GM12872 (cell line): ENCODE data around the gene SLC7A6.

Experiments
- CTCF ChIP-seq: IDR thresholded peaks from 3 replicates; pipeline ENCODE4 v1.5.1; 2011; ENCODE audit warnings: low read depth, mild to moderate bottlenecking, low read length, moderate library complexity; ENCODE audit not compliant: insufficient read depth

The SLC7A6 gene

GRCh38 chr16:68324780-68325357, 60.5 kb downstream of the SLC7A6 start:
- TF ChIP-seq CTCF: no peak

DNA sequence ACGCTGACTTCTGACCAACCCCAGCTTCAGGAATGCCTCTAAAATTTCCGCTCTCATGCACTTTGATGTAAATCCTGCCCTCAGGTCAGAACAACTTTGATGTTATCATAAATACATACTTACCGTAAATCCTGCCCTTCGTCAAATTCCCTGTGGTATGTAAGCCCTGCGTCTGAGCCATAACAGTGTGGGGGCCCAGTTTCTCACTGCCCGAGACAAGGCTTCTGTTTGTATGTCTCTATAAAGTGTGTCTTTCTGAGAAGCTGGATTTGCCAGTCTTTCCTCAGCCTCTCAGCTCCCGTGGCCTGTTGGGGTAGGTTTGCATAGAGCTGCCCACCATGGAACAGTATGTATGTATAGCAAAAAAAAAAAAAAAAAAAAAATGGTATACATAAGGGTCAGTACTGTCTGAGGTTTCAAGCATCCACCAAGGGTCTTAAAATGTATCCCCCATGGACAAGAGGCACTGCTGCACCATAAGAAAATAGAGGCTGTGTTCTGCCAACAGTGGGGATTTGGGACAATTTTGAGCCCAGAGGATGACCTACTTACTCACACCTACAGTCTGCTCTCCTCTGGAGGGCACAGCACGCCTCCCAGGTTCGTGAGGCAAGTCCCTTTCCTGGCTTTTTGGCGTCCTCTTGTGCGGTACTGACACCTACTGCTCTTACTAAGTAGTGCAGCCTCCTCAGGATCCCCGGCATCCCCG, 64.0 kb downstream of the SLC7A6 start:
- TF ChIP-seq CTCF: peak; percentile 94

GRCh38 chr16:68328860-68329390, 64.6 kb downstream of the SLC7A6 start:
- no peak for TF ChIP-seq CTCF

DNA sequence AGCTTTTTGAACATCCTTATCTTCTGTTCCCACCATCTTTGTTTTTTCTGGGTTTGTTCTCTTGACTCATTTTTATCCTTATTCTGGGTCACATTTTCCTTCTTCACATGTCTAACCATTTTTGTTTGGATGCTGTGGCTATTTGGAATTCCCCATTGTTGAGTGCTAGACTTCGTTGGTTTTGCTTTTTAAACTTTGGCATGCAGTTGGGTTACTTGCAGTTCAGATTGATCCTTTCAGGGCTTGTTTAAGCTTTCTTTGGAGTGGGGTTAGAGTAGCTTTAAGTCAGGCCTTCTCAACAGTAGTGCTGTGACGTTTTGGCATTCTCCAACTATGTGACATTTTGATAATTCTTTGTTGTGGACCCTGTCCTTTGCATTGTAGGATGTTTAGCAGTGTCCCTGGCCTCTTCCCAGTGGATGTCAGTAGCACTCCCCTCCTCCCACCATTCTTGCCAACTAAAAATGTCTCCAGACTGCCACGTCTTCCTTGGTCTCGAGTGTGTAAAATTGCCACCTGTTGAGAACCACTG, 67.6 kb downstream of the SLC7A6 start:
- no peak for TF ChIP-seq CTCF

DNA sequence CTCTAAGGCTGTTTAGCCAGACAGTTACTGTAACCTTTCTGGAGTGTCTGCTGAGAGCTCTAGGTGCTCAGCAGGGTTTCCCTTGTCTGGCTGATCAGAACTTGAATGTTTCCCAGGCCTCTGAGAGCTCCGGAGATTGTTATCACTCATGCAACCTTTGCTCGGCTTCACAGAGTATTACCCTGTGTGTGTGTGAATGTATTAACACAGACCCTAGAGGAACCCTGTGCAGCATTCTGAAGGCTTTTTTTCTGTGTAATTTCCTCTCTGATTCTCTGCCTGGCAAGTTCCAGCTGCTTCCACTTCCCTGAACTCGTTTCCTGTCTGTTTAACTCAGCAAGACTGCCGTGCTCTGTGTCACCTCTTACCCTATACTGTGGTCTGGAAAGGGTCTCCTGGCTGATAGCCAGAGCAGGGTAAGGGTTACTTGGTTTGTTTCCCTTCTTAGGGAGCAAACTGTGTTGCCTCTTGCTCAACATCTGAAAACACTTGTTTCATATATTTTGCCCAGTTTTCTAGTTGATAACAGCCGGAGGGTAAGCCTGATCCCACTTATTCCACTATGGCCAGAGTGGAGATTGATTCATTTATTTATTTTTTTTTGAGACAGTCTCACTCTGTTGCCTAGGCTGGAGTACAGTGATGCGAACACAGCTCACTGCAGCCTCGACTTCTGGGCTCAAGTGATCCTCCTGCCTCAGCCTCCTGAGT, 68.2 kb downstream of the SLC7A6 start:
- no peak for TF ChIP-seq CTCF

GRCh38 chr16:68335175-68335574, 70.8 kb downstream of the SLC7A6 start:
- TF ChIP-seq CTCF: no peak

DNA sequence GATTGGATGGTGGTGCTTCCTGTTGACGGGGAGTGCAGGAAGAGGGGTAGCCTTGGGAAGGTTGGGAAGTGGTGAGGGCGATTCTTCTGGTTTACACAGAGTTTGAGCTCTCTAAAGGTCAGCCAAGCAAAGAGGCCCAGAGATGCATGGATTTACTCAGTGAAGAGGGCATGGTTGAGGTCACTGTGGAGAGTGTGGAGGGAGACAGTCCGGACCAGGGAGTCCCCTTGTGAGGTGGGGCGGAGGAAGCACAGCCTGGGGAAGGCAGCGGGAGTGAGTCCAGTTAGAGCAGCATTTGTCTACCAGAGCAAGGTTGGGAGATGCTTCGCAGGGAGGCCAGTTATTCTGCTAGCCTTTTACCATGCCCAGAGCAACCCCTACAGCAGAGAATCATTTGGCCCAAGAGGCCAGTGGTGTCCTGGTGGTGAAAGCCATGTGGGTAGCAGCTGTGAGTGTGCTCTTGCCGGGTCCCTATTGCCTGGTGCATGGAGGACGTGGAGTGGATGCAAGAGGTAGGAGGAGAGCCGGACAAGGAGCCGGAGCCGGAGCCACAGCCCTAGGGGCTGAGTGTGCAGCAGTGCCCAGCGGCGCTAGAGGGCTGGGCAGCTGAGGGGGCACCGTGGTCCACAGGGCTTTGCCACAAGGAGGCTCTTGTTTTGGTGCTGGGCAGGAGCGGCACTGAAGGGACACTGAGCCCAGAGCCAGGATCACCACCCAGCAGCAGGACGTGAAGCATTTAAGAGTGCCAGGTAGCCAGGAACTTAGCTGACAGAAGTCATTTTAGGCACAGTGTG, 74.2 kb downstream of the SLC7A6 start:
- no peak for TF ChIP-seq CTCF
